HepG2 (cell line): ENCODE results near the gene UNC13D. TPM values are rescaled to one million over a fixed set of nuclear protein-coding genes. Genes with fewer than 3 reads are reported as not detected.

Experiments used
- ATAD3A ChIP-seq: sonication (generic); formaldehyde crosslinking; IDR thresholded peaks from 2 replicates; pipeline ENCODE4 v1.4.0; 2020; ENCODE audit warnings: missing genetic modification reagents
- CEBPB ChIP-seq: IDR thresholded peaks from 2 replicates; pipeline ENCODE4 v1.6.1; 2011; ENCODE audit warnings: low read depth, low read length, improper control_type of control experiment, borderline replicate concordance
- GTF3A ChIP-seq: sonication (generic); formaldehyde crosslinking; conservative IDR thresholded peaks from 2 replicates; pipeline ENCODE4 v1.4.0; 2020; ENCODE audit warnings: mild to moderate bottlenecking, missing genetic modification reagents
- KDM3A ChIP-seq: IDR thresholded peaks from 2 replicates; pipeline ENCODE4 v1.6.1; 2018; ENCODE audit warnings: low read depth, missing compliant biosample characterization
- MYC ChIP-seq: sonication (generic); formaldehyde crosslinking; IDR thresholded peaks from 2 replicates; pipeline ENCODE4 v1.9.0; 2021; ENCODE audit warnings: missing genetic modification reagents, borderline replicate concordance
- NAIF1 ChIP-seq: sonication (generic); formaldehyde crosslinking; IDR thresholded peaks from 2 replicates; pipeline ENCODE4 v1.5.0; 2020; ENCODE audit warnings: mild to moderate bottlenecking, missing genetic modification reagents, borderline replicate concordance
- RFXANK ChIP-seq: IDR thresholded peaks from 2 replicates; pipeline ENCODE4 v1.6.1; 2016
- SNRNP70 ChIP-seq: fragments of 200-400 bp; formaldehyde crosslinking; IDR thresholded peaks from 2 replicates; pipeline ENCODE4 v1.6.1; 2017; ENCODE audit warnings: mild to moderate bottlenecking, low read depth, low read length, moderate library complexity
- ZC3H4 ChIP-seq: sonication (generic); formaldehyde crosslinking; IDR thresholded peaks from 2 replicates; pipeline ENCODE4 v1.4.0; 2020; ENCODE audit warnings: missing genetic modification reagents, borderline replicate concordance
- ZNF234 ChIP-seq: sonication (generic); formaldehyde crosslinking; conservative IDR thresholded peaks from 2 replicates; pipeline ENCODE4 v1.5.1; 2020; ENCODE audit warnings: mild to moderate bottlenecking, missing genetic modification reagents
- ZNF263 ChIP-seq: sonication (generic); formaldehyde crosslinking; IDR thresholded peaks from 2 replicates; pipeline ENCODE4 v1.4.0; 2020; ENCODE audit warnings: missing genetic modification reagents
- ZNF326 ChIP-seq: sonication (generic); formaldehyde crosslinking; IDR thresholded peaks from 2 replicates; pipeline ENCODE4 v1.4.0; 2020; ENCODE audit warnings: missing genetic modification reagents, borderline replicate concordance
- ZNF383 ChIP-seq: sonication (generic); formaldehyde crosslinking; IDR thresholded peaks from 2 replicates; pipeline ENCODE4 v1.4.0; 2020; ENCODE audit warnings: missing genetic modification reagents, mild to moderate bottlenecking, borderline replicate concordance
- ZNF441 ChIP-seq: sonication (generic); formaldehyde crosslinking; IDR thresholded peaks from 2 replicates; pipeline ENCODE4 v1.7.0; 2021; ENCODE audit warnings: missing genetic modification reagents, borderline replicate concordance
- ZNF501 ChIP-seq: sonication (generic); formaldehyde crosslinking; IDR thresholded peaks from 2 replicates; pipeline ENCODE4 v1.5.1; 2020; ENCODE audit warnings: mild to moderate bottlenecking, moderate library complexity, missing genetic modification reagents
- ZNF83 ChIP-seq: sonication (generic); formaldehyde crosslinking; IDR thresholded peaks from 2 replicates; pipeline ENCODE4 v1.4.0; 2020; ENCODE audit warnings: missing genetic modification reagents, mild to moderate bottlenecking, borderline replicate concordance
- polyA plus RNA-seq, 8 experiments: library from polyadenylated mRNA; depleted of rRNA in 3 of 8; stranded (reverse) in 7 of 8; unstranded in 1 of 8; fragments of >200 nt; fragmentation: Illumina TruSeq in 4 of 8; extraction: Trizol in 4 of 8; gene quantifications; 2 replicates each; pipeline versions ENCODE4 v1.2.1 to v1.2.3, GENCODE V29; 2011 to 2016; ENCODE audit warnings: low read depth in 4 of 8, missing spikeins in 1 of 8, mixed read lengths in 1 of 8; ENCODE audit not compliant: insufficient read depth in 1 of 8
- total RNA-seq, 5 experiments: library from RNA; depleted of rRNA; stranded (reverse); fragments of >200 nt; fragmentation: Illumina TruSeq; extraction: Trizol; gene quantifications; 2 replicates each; pipeline ENCODE4 v1.2.3, GENCODE V29; 2016; ENCODE audit warnings: low read depth in 1 of 5
- TF ChIP-seq, protein P1 (sequence below): sonication (generic); formaldehyde crosslinking; IDR thresholded peaks from 2 replicates; pipeline ENCODE4 v1.4.0; 2020; ENCODE audit warnings: missing genetic modification reagents
- TF ChIP-seq, protein P2 (sequence below): sonication (generic); formaldehyde crosslinking; IDR thresholded peaks from 2 replicates; pipeline ENCODE4 v1.9.0; 2021; ENCODE audit warnings: missing genetic modification reagents, borderline replicate concordance
- TF ChIP-seq, protein P3 (sequence below): IDR thresholded peaks from 2 replicates; pipeline ENCODE4 v1.6.1; 2016; ENCODE audit warnings: missing compliant biosample characterization, missing genetic modification reagents, borderline replicate concordance
- TF ChIP-seq, protein P4 (sequence below): sonication (generic); formaldehyde crosslinking; IDR thresholded peaks from 2 replicates; pipeline ENCODE4 v1.5.0; 2020; ENCODE audit warnings: mild to moderate bottlenecking, missing genetic modification reagents
- TF ChIP-seq, protein P5 (sequence below): sonication (generic); formaldehyde crosslinking; IDR thresholded peaks from 2 replicates; pipeline ENCODE4 v1.9.0; 2022; ENCODE audit warnings: missing genetic modification reagents, mild to moderate bottlenecking, borderline replicate concordance

The UNC13D gene
- total and polyA plus RNA-seq, 2 of the 13 experiments (the other 11 are each of a cell fraction or from before 2014, with no cell fraction given) = 29.7 to 42.7 TPM

DNA sequence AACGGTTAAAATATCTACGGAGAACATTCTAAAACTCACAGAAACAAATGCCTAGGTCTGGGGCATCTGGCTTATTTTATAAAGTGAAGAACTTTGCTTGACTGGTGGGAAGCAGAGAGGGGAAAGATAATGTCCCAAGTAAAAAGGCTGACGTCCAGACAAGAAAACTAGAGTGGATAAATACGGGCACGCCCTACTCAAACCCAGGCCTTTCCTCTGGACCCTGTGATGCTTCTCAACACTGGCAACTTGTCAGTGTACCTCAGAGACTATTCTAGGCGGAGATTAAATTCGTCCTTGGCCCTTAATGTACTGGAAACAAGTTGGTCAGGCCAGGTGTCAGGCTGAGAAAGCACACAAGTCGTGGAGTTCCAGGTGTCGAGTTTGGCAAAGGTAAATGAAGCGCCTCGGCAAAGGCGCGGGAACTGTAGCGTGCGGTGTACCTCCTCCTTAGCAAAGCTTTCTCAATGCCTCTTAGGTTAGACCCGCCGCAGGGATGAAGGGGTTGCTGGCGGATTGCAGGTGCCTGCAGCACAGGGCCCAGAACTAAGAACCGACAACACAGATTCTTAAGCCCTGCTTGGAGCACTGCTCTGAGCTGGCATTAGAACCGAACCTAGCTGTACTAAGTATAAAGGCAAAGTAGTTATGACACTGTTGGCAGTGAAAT, 60.3 kb downstream of the UNC13D start (continued):
- TF ChIP-seq ZNF234 (CRISPR knock-in tag) = 0 out of 2 replicates have a peak, but pooled peaks have one; percentile 37
- TF ChIP-seq NAIF1 = no peak
- no peak for TF ChIP-seq KDM3A (CRISPR knock-in tag)
- TF ChIP-seq, protein P1, sequence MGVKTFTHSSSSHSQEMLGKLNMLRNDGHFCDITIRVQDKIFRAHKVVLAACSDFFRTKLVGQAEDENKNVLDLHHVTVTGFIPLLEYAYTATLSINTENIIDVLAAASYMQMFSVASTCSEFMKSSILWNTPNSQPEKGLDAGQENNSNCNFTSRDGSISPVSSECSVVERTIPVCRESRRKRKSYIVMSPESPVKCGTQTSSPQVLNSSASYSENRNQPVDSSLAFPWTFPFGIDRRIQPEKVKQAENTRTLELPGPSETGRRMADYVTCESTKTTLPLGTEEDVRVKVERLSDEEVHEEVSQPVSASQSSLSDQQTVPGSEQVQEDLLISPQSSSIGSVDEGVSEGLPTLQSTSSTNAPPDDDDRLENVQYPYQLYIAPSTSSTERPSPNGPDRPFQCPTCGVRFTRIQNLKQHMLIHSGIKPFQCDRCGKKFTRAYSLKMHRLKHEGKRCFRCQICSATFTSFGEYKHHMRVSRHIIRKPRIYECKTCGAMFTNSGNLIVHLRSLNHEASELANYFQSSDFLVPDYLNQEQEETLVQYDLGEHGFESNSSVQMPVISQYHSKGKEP = no peak
- TF ChIP-seq, protein P2, sequence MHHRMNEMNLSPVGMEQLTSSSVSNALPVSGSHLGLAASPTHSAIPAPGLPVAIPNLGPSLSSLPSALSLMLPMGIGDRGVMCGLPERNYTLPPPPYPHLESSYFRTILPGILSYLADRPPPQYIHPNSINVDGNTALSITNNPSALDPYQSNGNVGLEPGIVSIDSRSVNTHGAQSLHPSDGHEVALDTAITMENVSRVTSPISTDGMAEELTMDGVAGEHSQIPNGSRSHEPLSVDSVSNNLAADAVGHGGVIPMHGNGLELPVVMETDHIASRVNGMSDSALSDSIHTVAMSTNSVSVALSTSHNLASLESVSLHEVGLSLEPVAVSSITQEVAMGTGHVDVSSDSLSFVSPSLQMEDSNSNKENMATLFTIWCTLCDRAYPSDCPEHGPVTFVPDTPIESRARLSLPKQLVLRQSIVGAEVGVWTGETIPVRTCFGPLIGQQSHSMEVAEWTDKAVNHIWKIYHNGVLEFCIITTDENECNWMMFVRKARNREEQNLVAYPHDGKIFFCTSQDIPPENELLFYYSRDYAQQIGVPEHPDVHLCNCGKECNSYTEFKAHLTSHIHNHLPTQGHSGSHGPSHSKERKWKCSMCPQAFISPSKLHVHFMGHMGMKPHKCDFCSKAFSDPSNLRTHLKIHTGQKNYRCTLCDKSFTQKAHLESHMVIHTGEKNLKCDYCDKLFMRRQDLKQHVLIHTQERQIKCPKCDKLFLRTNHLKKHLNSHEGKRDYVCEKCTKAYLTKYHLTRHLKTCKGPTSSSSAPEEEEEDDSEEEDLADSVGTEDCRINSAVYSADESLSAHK (CRISPR knock-in tag) = no peak
- TF ChIP-seq, protein P3, sequence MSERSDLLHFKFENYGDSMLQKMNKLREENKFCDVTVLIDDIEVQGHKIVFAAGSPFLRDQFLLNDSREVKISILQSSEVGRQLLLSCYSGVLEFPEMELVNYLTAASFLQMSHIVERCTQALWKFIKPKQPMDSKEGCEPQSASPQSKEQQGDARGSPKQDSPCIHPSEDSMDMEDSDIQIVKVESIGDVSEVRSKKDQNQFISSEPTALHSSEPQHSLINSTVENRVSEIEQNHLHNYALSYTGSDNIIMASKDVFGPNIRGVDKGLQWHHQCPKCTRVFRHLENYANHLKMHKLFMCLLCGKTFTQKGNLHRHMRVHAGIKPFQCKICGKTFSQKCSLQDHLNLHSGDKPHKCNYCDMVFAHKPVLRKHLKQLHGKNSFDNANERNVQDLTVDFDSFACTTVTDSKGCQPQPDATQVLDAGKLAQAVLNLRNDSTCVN (CRISPR knock-in tag) = no peak
- TF ChIP-seq, protein P4, sequence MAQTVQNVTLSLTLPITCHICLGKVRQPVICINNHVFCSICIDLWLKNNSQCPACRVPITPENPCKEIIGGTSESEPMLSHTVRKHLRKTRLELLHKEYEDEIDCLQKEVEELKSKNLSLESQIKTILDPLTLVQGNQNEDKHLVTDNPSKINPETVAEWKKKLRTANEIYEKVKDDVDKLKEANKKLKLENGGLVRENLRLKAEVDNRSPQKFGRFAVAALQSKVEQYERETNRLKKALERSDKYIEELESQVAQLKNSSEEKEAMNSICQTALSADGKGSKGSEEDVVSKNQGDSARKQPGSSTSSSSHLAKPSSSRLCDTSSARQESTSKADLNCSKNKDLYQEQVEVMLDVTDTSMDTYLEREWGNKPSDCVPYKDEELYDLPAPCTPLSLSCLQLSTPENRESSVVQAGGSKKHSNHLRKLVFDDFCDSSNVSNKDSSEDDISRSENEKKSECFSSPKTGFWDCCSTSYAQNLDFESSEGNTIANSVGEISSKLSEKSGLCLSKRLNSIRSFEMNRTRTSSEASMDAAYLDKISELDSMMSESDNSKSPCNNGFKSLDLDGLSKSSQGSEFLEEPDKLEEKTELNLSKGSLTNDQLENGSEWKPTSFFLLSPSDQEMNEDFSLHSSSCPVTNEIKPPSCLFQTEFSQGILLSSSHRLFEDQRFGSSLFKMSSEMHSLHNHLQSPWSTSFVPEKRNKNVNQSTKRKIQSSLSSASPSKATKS (CRISPR knock-in tag) = no peak
- TF ChIP-seq ATAD3A (CRISPR knock-in tag) = no peak
- TF ChIP-seq ZNF263 (CRISPR knock-in tag) = peak; percentile 72
- no peak for TF ChIP-seq GTF3A (CRISPR knock-in tag)
- peak; percentile 91; the same call in 1 of the 2 replicates for TF ChIP-seq ZC3H4 (CRISPR knock-in tag)
- TF ChIP-seq ZNF441 (CRISPR knock-in tag) = no peak
- peak; percentile 80 for TF ChIP-seq ZNF501 (CRISPR knock-in tag)
- no peak for TF ChIP-seq ZNF326 (CRISPR knock-in tag)
- TF ChIP-seq CEBPB = no peak
- TF ChIP-seq ZNF83 (CRISPR knock-in tag) = no peak
- TF ChIP-seq, protein P5, sequence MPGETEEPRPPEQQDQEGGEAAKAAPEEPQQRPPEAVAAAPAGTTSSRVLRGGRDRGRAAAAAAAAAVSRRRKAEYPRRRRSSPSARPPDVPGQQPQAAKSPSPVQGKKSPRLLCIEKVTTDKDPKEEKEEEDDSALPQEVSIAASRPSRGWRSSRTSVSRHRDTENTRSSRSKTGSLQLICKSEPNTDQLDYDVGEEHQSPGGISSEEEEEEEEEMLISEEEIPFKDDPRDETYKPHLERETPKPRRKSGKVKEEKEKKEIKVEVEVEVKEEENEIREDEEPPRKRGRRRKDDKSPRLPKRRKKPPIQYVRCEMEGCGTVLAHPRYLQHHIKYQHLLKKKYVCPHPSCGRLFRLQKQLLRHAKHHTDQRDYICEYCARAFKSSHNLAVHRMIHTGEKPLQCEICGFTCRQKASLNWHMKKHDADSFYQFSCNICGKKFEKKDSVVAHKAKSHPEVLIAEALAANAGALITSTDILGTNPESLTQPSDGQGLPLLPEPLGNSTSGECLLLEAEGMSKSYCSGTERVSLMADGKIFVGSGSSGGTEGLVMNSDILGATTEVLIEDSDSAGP = no peak
- TF ChIP-seq ZNF383 (CRISPR knock-in tag) = 0 out of 2 replicates have a peak, but pooled peaks have one; percentile 4
- peak; percentile 7; the same call in 1 of the 2 replicates for TF ChIP-seq MYC (CRISPR knock-in tag)
- TF ChIP-seq SNRNP70 = no peak
- TF ChIP-seq RFXANK (CRISPR knock-in tag) = no peak
